Ishikawa (cell line): Measurements from ENCODE around the gene BBS9.

ENCODE experiments used
- CEBPB ChIP-seq: IDR thresholded peaks from 2 replicates; pipeline ENCODE4 v1.6.1; 2012
- CREB1 ChIP-seq: IDR thresholded peaks from 2 replicates; pipeline ENCODE4 v1.6.1; 2012; ENCODE audit warnings: low read depth
- EGR1 ChIP-seq: IDR thresholded peaks from 2 replicates; pipeline ENCODE4 v1.6.1; 2012
- EP300 ChIP-seq: IDR thresholded peaks from 2 replicates; pipeline ENCODE4 v1.6.1; 2012; ENCODE audit warnings: borderline replicate concordance
- FOXM1 ChIP-seq: IDR thresholded peaks from 2 replicates; pipeline ENCODE4 v1.6.1; 2012; ENCODE audit warnings: low read depth, borderline replicate concordance
- NFIC ChIP-seq: IDR thresholded peaks from 2 replicates; pipeline ENCODE4 v1.6.1; 2012
- RAD21 ChIP-seq: IDR thresholded peaks from 2 replicates; pipeline ENCODE4 v1.6.1; 2012; ENCODE audit warnings: low read depth
- TAF1 ChIP-seq: IDR thresholded peaks from 2 replicates; pipeline ENCODE4 v1.6.1; 2012; ENCODE audit warnings: low read depth, mild to moderate bottlenecking
- TCF12 ChIP-seq: IDR thresholded peaks from 2 replicates; pipeline ENCODE4 v1.6.1; 2012; ENCODE audit warnings: low read depth
- TEAD4 ChIP-seq: IDR thresholded peaks from 2 replicates; pipeline ENCODE4 v1.6.1; 2012
- YY1 ChIP-seq: IDR thresholded peaks from 2 replicates; pipeline ENCODE4 v1.6.1; 2012; ENCODE audit warnings: low read depth
- ZBTB7A ChIP-seq: IDR thresholded peaks from 2 replicates; pipeline ENCODE4 v1.6.1; 2012; ENCODE audit warnings: low read depth
- TF ChIP-seq, protein P1 (sequence below): IDR thresholded peaks from 2 replicates; pipeline ENCODE4 v1.6.1; 2012; ENCODE audit warnings: low read depth, mild to moderate bottlenecking
- TF ChIP-seq, protein P2 (sequence below): IDR thresholded peaks from 2 replicates; pipeline ENCODE4 v1.6.1; 2012
- TF ChIP-seq, protein P3 (sequence below): IDR thresholded peaks from 2 replicates; pipeline ENCODE4 v1.6.1; 2012

Gene BBS9

DNA sequence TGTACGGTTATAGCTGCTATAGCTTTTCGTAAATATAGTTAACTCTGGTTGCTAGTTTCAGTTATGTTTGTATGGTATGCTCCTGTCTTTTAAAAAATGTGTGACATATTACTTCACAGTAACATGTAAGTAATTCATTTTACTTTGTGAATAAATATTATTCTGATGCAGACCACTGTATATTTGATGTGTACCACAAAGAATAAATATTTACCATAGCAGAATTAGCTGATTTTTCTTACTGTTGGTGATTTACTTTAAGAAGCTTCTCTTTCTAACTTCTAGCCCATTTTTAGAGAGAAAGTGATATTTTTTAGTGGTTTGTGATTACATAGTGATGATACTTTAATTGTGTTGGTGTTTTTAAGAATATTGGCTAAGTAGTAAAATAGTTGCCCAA, 292.8 kb downstream of the BBS9 start:
- TF ChIP-seq, protein P1, sequence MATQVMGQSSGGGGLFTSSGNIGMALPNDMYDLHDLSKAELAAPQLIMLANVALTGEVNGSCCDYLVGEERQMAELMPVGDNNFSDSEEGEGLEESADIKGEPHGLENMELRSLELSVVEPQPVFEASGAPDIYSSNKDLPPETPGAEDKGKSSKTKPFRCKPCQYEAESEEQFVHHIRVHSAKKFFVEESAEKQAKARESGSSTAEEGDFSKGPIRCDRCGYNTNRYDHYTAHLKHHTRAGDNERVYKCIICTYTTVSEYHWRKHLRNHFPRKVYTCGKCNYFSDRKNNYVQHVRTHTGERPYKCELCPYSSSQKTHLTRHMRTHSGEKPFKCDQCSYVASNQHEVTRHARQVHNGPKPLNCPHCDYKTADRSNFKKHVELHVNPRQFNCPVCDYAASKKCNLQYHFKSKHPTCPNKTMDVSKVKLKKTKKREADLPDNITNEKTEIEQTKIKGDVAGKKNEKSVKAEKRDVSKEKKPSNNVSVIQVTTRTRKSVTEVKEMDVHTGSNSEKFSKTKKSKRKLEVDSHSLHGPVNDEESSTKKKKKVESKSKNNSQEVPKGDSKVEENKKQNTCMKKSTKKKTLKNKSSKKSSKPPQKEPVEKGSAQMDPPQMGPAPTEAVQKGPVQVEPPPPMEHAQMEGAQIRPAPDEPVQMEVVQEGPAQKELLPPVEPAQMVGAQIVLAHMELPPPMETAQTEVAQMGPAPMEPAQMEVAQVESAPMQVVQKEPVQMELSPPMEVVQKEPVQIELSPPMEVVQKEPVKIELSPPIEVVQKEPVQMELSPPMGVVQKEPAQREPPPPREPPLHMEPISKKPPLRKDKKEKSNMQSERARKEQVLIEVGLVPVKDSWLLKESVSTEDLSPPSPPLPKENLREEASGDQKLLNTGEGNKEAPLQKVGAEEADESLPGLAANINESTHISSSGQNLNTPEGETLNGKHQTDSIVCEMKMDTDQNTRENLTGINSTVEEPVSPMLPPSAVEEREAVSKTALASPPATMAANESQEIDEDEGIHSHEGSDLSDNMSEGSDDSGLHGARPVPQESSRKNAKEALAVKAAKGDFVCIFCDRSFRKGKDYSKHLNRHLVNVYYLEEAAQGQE = no peak
- TF ChIP-seq CREB1 (no peak), TEAD4 (no peak), TAF1 (no peak), ZBTB7A (no peak), CEBPB (no peak), EGR1 (no peak), EP300 (no peak)
- TF ChIP-seq, protein P2, sequence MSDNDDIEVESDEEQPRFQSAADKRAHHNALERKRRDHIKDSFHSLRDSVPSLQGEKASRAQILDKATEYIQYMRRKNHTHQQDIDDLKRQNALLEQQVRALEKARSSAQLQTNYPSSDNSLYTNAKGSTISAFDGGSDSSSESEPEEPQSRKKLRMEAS = no peak

DNA sequence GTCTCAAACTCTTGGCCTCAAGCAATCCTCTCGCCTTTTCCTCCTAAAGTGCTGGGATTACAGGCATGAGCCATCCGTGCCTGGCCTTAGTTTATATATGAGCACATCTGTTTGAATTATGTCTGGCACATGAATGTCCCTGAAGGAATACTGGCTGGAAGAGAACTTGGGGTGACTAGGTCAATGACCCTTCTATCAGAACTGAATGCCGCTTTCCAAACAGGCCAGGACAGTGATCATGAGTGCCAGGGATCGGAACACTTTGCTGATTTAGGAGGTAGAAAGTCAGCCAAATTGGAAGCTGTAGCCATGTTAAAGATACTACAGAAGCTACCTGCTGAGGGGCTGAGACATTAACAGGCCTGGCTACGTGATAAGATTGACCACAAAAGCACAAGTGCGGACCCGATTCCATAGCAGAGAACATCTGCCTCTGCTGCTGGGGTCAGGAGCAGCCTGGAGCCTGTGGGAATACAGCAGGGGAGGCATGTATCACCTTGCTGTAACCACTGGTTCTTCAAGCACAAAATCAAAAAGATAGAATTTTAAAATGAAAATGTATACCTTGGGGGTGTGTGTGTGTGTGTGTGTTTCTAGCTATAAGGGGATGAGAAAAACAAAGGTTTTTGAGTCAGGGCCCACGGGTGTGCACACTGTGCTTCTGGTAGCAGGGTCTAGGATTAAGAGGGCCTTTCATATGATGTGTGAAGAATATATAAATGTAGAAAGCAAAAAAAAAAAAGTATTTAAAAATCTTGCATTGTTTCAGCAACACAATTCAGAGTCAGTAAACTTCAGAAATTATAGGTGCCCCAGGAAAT, 293.7 kb downstream of the BBS9 start:
- TF ChIP-seq RAD21 (no peak), TCF12 (no peak), EP300 (no peak), EGR1 (no peak), TAF1 (no peak), CREB1 (no peak), NFIC (no peak), FOXM1 (no peak), TEAD4 (no peak), CEBPB (no peak), YY1 (no peak), ZBTB7A (no peak)
- TF ChIP-seq, protein P2 = no peak
- TF ChIP-seq, protein P1 = no peak
- TF ChIP-seq, protein P3, sequence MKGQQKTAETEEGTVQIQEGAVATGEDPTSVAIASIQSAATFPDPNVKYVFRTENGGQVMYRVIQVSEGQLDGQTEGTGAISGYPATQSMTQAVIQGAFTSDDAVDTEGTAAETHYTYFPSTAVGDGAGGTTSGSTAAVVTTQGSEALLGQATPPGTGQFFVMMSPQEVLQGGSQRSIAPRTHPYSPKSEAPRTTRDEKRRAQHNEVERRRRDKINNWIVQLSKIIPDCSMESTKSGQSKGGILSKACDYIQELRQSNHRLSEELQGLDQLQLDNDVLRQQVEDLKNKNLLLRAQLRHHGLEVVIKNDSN = no peak

DNA sequence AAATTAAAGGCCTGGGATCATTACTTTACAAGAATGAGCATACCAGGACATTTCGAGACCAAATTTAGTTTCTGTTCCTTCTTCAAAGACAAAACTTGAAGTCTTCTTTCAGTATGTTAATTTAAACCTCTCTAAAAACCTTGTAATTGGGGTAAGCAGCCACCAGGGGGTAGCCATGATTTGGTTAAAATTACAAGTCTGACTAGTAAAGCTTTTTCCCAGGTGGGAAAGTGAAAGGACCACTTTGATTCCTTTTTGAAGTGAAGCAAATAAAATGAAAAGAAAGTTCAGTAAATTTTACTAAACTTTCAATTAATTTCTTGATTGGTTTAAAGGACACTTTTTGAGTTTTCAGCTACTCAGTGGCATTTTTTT, 294.3 kb downstream of the BBS9 start:
- TF ChIP-seq YY1 (no peak), RAD21 (peak; percentile 35)

DNA sequence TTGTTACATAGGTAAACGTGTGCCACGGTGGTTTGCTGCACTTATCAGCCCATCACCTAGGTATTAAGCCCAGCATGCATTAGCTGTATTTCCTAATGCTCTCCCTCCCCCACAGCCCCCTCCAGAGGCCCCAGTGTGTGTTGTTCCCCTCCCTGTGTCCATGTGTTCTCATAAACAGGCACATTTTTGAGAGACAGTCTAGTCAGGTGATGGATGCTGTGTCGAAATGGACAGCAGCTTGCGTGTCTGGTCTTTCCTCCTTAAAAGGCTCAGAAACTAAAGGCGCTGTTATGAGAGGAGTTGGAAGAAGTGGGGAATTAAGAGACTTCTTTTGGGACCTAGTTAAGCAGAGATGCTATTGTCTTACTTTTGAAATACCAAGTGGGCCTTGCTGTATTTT, 296.0 kb downstream of the BBS9 start:
- TF ChIP-seq TCF12 = no peak
- TF ChIP-seq RAD21 = no peak
- TF ChIP-seq, protein P2 = no peak
- no peak for TF ChIP-seq TEAD4
- TF ChIP-seq CREB1 = no peak
- TF ChIP-seq, protein P3 = no peak
- TF ChIP-seq YY1 = no peak
- no peak for TF ChIP-seq FOXM1
- no peak for TF ChIP-seq TAF1
- TF ChIP-seq CEBPB = no peak
- TF ChIP-seq ZBTB7A = no peak

DNA sequence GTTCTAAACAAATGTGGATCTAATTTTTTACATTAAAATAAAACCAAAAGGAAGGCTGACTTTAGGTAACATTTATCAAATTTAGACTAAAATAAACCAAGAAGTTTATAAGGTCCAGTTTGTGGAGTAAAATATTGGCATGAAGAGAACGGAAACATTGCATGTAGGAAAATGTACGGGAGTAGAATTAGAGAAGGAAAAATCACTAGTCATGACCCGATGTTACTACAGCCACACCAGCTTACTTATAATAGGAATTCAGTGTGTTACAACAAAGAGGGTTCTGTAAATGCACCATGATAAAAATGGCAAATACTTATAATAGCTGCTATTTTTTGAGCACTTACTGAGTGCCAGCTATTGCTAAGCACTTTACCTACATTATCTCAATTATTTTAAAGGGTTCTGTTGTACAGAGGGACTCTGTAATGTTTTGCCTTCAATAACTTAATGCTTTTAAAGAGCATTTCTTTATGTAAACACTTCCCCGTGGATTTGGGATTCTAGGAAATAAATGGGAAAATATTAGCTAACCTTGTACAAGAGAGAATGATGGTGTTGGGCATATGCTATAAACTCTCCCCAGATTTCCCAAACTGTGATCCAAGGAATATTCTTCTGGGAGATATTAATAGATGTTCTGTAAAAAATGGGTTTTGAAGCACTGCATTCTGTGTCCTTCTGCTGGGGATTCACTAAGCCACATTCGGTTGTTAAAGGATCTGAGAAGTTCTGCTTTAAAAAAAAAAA, 296.7 kb downstream of the BBS9 start:
- TF ChIP-seq EP300 (no peak), YY1 (no peak), ZBTB7A (no peak), TAF1 (no peak), CEBPB (no peak), CREB1 (no peak), RAD21 (no peak)
- TF ChIP-seq, protein P1 = no peak
